GM23338 (cell line): ENCODE results near the gene TNFAIP6. TPM values are rescaled to one million over a fixed set of nuclear protein-coding genes. Genes with fewer than 3 reads are reported as not detected.

ENCODE experiments used
- ETS1 ChIP-seq: IDR thresholded peaks from 2 replicates; pipeline ENCODE4 v1.6.1; 2016; ENCODE audit warnings: antibody characterized with exemption
- JUNB ChIP-seq: IDR thresholded peaks from one replicate; pipeline ENCODE4 v1.6.1; 2016; ENCODE audit warnings: antibody characterized with exemption; ENCODE audit not compliant: unreplicated experiment
- NANOG ChIP-seq: IDR thresholded peaks from 2 replicates; pipeline ENCODE4 v1.6.1; 2016; ENCODE audit warnings: antibody characterized with exemption, borderline replicate concordance
- POLR2AphosphoS5 ChIP-seq: IDR thresholded peaks from 2 replicates; pipeline ENCODE4 v1.6.1; 2016; ENCODE audit warnings: antibody characterized with exemption, low read depth
- ZNF331 ChIP-seq: fragments of 250-450 bp; sonication (Bioruptor Pico); IDR thresholded peaks from 2 replicates; pipeline ENCODE4 v1.5.0; 2020; ENCODE audit warnings: low read depth, mild to moderate bottlenecking, moderate library complexity
- ZNF462 ChIP-seq: fragments of 250-450 bp; sonication (Bioruptor Pico); IDR thresholded peaks from 2 replicates; pipeline ENCODE4 v1.5.0; 2020; ENCODE audit warnings: mild to moderate bottlenecking, moderate library complexity
- polyA plus RNA-seq: library from polyadenylated mRNA; unstranded; fragments of >200 nt; fragmentation: Nextera tagmentation; extraction: Ambion mirVana; gene quantifications from 2 replicates; pipeline ENCODE4 v1.2.1, GENCODE V29; 2016
- total RNA-seq: library from RNA; depleted of rRNA; stranded (reverse); fragments of >200 nt; shearing (Covaris generic); gene quantifications from 2 replicates; pipeline ENCODE4 v1.2.3, GENCODE V29; 2014
- TF ChIP-seq, protein P1 (sequence below): IDR thresholded peaks from one replicate; pipeline ENCODE4 v1.6.1; 2018; ENCODE audit warnings: antibody characterized with exemption; ENCODE audit not compliant: unreplicated experiment
- TF ChIP-seq, protein P2 (sequence below), 2 experiments: fragments of 200-600 bp in 1 of 2; sonication (generic) in 1 of 2; conservative IDR thresholded peaks; 2 replicates each; pipeline versions ENCODE4 v1.5.1 to v1.6.1; 2016 to 2017; ENCODE audit warnings: antibody characterized with exemption in 2 of 2, low read depth in 2 of 2, mild to moderate bottlenecking in 2 of 2, moderate library complexity in 1 of 2

The TNFAIP6 gene
- total and polyA plus RNA-seq, 2 experiments from 2014 or later, result 2.9 to 6.1 TPM

GRCh38 chr2:151337643-151338042 is 19.7 kb upstream of the TNFAIP6 start (continued):
- TF ChIP-seq ZNF462, result no peak
- TF ChIP-seq, protein P1, sequence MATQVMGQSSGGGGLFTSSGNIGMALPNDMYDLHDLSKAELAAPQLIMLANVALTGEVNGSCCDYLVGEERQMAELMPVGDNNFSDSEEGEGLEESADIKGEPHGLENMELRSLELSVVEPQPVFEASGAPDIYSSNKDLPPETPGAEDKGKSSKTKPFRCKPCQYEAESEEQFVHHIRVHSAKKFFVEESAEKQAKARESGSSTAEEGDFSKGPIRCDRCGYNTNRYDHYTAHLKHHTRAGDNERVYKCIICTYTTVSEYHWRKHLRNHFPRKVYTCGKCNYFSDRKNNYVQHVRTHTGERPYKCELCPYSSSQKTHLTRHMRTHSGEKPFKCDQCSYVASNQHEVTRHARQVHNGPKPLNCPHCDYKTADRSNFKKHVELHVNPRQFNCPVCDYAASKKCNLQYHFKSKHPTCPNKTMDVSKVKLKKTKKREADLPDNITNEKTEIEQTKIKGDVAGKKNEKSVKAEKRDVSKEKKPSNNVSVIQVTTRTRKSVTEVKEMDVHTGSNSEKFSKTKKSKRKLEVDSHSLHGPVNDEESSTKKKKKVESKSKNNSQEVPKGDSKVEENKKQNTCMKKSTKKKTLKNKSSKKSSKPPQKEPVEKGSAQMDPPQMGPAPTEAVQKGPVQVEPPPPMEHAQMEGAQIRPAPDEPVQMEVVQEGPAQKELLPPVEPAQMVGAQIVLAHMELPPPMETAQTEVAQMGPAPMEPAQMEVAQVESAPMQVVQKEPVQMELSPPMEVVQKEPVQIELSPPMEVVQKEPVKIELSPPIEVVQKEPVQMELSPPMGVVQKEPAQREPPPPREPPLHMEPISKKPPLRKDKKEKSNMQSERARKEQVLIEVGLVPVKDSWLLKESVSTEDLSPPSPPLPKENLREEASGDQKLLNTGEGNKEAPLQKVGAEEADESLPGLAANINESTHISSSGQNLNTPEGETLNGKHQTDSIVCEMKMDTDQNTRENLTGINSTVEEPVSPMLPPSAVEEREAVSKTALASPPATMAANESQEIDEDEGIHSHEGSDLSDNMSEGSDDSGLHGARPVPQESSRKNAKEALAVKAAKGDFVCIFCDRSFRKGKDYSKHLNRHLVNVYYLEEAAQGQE, result no peak
- no peak for TF ChIP-seq POLR2AphosphoS5
- TF ChIP-seq, protein P2, sequence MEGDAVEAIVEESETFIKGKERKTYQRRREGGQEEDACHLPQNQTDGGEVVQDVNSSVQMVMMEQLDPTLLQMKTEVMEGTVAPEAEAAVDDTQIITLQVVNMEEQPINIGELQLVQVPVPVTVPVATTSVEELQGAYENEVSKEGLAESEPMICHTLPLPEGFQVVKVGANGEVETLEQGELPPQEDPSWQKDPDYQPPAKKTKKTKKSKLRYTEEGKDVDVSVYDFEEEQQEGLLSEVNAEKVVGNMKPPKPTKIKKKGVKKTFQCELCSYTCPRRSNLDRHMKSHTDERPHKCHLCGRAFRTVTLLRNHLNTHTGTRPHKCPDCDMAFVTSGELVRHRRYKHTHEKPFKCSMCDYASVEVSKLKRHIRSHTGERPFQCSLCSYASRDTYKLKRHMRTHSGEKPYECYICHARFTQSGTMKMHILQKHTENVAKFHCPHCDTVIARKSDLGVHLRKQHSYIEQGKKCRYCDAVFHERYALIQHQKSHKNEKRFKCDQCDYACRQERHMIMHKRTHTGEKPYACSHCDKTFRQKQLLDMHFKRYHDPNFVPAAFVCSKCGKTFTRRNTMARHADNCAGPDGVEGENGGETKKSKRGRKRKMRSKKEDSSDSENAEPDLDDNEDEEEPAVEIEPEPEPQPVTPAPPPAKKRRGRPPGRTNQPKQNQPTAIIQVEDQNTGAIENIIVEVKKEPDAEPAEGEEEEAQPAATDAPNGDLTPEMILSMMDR (conservative IDR thresholded peaks at IDR 0.05; ENCODE audit: low read depth in 2 of 2), result no peak
- TF ChIP-seq NANOG, result no peak
- TF ChIP-seq ETS1, result no peak
- TF ChIP-seq ZNF331 (CRISPR knock-in tag), result no peak
- no peak for TF ChIP-seq JUNB
